Neural progenitor cell (in vitro differentiated cells): Measurements from ENCODE around the gene KLC3.
"Not testable (repeated sequence)": the region's sequence is repeated elsewhere in the genome, so short reads cannot be mapped to it uniquely, and the experiment has no call there.

Experiments
- EZH2 ChIP-seq: fragments of 200-600 bp; sonication (generic); IDR thresholded peaks from 2 replicates; pipeline ENCODE4 v1.6.1; 2017; ENCODE audit warnings: antibody characterized with exemption, mild to moderate bottlenecking, moderate library complexity
- EZH2phosphoT487 ChIP-seq: fragments of 200-600 bp; sonication (generic); IDR thresholded peaks from 2 replicates; pipeline ENCODE4 v1.6.1; 2017; ENCODE audit warnings: antibody characterized with exemption
- TF ChIP-seq, protein P1 (sequence below): fragments of 200-600 bp; sonication (generic); IDR thresholded peaks from 2 replicates; pipeline ENCODE4 v1.5.1; 2017; ENCODE audit warnings: antibody characterized with exemption, mild to moderate bottlenecking

DNA sequence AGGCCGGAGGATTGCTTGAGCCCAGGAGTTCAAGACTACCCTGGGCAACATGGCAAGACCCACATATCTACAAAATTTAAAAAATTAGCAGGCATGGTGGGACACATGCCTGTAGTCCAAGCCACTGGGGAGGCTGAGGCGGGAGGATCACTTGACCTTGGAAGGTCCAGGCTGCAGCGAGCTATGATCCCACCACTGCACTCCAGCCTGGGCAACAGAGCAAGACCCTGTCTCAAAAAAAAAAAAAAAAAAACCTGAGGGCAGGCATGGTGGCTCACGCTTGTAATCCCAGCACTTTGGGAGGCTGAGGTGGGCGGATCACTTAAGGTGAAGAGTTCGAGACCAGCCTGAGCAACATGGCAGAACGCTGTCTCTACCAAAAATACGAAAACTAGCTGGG, 31.2 kb upstream of the KLC3 start:
- TF ChIP-seq, protein P1, sequence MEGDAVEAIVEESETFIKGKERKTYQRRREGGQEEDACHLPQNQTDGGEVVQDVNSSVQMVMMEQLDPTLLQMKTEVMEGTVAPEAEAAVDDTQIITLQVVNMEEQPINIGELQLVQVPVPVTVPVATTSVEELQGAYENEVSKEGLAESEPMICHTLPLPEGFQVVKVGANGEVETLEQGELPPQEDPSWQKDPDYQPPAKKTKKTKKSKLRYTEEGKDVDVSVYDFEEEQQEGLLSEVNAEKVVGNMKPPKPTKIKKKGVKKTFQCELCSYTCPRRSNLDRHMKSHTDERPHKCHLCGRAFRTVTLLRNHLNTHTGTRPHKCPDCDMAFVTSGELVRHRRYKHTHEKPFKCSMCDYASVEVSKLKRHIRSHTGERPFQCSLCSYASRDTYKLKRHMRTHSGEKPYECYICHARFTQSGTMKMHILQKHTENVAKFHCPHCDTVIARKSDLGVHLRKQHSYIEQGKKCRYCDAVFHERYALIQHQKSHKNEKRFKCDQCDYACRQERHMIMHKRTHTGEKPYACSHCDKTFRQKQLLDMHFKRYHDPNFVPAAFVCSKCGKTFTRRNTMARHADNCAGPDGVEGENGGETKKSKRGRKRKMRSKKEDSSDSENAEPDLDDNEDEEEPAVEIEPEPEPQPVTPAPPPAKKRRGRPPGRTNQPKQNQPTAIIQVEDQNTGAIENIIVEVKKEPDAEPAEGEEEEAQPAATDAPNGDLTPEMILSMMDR = not testable (repeated sequence)
- TF ChIP-seq EZH2, EZH2phosphoT487: not testable (repeated sequence)
